OCI-LY3 (cell line): ENCODE results near the gene LDAF1.

ENCODE experiments used
- CTCF ChIP-seq: fragments of 200-600, 300-600 bp; sonication (generic); IDR thresholded peaks from 2 replicates; pipeline ENCODE4 v1.5.1; 2014; ENCODE audit warnings: antibody characterized with exemption, low read length, low read depth
- EZH2phosphoT487 ChIP-seq: fragments of 200-600 bp; shearing (Covaris generic); IDR thresholded peaks from 2 replicates; pipeline ENCODE4 v1.6.1; 2018; ENCODE audit warnings: antibody characterized with exemption, mixed run types, low read depth

- TF ChIP-seq CTCF, result no peak
- no peak for TF ChIP-seq EZH2phosphoT487
Observed at GRCh38 chr16:21166561-21166961, 8.1 kb downstream of the LDAF1 start.
